Thyroid gland (tissue), 4 donors: ENCODE results near the gene PLEKHM3.

ENCODE experiments used
- CTCF ChIP-seq, 6 experiments: fragments of 200-600 bp in 3 of 6; fragments of 450-650 bp in 3 of 6; sonication (generic) in 3 of 6; IDR thresholded peaks; one replicate each; pipeline ENCODE4 v1.5.1; 2016 to 2019; ENCODE audit warnings: antibody characterized with exemption in 6 of 6, mild to moderate bottlenecking in 2 of 6, inconsistent platforms in 1 of 6, moderate library complexity in 1 of 6
- POLR2A ChIP-seq, 2 donors: fragments of 450-650 bp; IDR thresholded peaks; one replicate each; pipeline ENCODE4 v1.6.1; 2017; ENCODE audit warnings: antibody characterized with exemption in 2 of 2, mild to moderate bottlenecking in 2 of 2, moderate library complexity in 1 of 2

- no peak for TF ChIP-seq CTCF (IDR thresholded peaks at IDR 0.05)
- TF ChIP-seq POLR2A (IDR thresholded peaks at IDR 0.05) = no peak
Measured at GRCh38 chr2:207993151-207993763, 32.1 kb downstream of the PLEKHM3 start.
